Keratinocyte (primary cell): ENCODE results near the gene PGAM1. TPM values are rescaled to one million over a fixed set of nuclear protein-coding genes. Genes with fewer than 3 reads are reported as not detected.

Experiments
- DNase-seq: peaks from one replicate; pipeline ENCODE4 v3.0.0-alpha.2; 2011; ENCODE audit warnings: low read depth, missing footprints, low spot score
- FAIRE-seq: peaks from 2 replicates; lab custom pipeline; 2011; peaks lifted over from hg19 to GRCh38; lab: Jason Lieb, UNC
- H2AFZ ChIP-seq: 2 replicates; pipeline ENCODE4 v1.6.0; 2012; ENCODE audit warnings: low read length, control low read depth, inconsistent platforms; ENCODE audit not compliant: control insufficient read depth
- H3K27ac ChIP-seq: 2 replicates; pipeline ENCODE4 v1.5.1; 2011; ENCODE audit warnings: low read length; ENCODE audit not compliant: control insufficient read depth, insufficient read depth
- H3K27me3 ChIP-seq: 3 replicates; pipeline ENCODE4 v1.6.0; 2011; ENCODE audit warnings: low read length; ENCODE audit not compliant: control insufficient read depth, insufficient read depth; ENCODE audit errors: extremely low read depth
- H3K36me3 ChIP-seq, 2 experiments: 2 replicates in 1 of 2; 3 replicates in 1 of 2; pipeline ENCODE4 v1.5.1; 2011; ENCODE audit warnings: low read length in 2 of 2, mild to moderate bottlenecking in 1 of 2; ENCODE audit not compliant: control insufficient read depth in 2 of 2, insufficient read depth in 2 of 2; ENCODE audit errors: extremely low read depth in 1 of 2
- H3K4me1 ChIP-seq: 3 replicates; pipeline ENCODE4 v1.5.1; 2011; ENCODE audit warnings: low read length; ENCODE audit not compliant: control insufficient read depth, insufficient read depth; ENCODE audit errors: extremely low read depth
- H3K4me2 ChIP-seq: 3 replicates; pipeline ENCODE4 v1.6.0; 2011; ENCODE audit warnings: low read depth, low read length; ENCODE audit not compliant: control insufficient read depth, insufficient read depth; ENCODE audit errors: extremely low read depth
- H3K4me3 ChIP-seq, 3 experiments: fragments of 200-600 bp in 1 of 3; sonication (generic) in 1 of 3; 2 replicates in 2 of 3; 3 replicates in 1 of 3; pipeline ENCODE4 v1.5.1; 2011 to 2016; ENCODE audit warnings: low read length in 3 of 3, mild to moderate bottlenecking in 3 of 3, control low read depth in 2 of 3, inconsistent platforms in 1 of 3, low read depth in 1 of 3, mixed read lengths in 1 of 3, mixed run types in 1 of 3, moderate library complexity in 1 of 3; ENCODE audit not compliant: control insufficient read depth in 2 of 3, insufficient read depth in 2 of 3; ENCODE audit errors: extremely low read depth in 1 of 3
- H3K79me2 ChIP-seq: 2 replicates; pipeline ENCODE4 v1.6.0; 2012; ENCODE audit warnings: low read length; ENCODE audit not compliant: control insufficient read depth, insufficient read depth
- H3K9ac ChIP-seq: 3 replicates; pipeline ENCODE4 v1.6.0; 2011; ENCODE audit warnings: low read length; ENCODE audit not compliant: control insufficient read depth, insufficient read depth; ENCODE audit errors: extremely low read depth
- H3K9me1 ChIP-seq: 3 replicates; pipeline ENCODE4 v1.6.0; 2011; ENCODE audit warnings: low read length; ENCODE audit not compliant: control insufficient read depth, insufficient read depth; ENCODE audit errors: extremely low read depth
- H3K9me3 ChIP-seq: 2 replicates; pipeline ENCODE4 v1.5.1; 2012; ENCODE audit warnings: low read depth, low read length; ENCODE audit not compliant: control insufficient read depth
- H4K20me1 ChIP-seq: 3 replicates; pipeline ENCODE4 v1.6.0; 2011; ENCODE audit warnings: low read length; ENCODE audit not compliant: control insufficient read depth, insufficient read depth; ENCODE audit errors: extremely low read depth
- EZH2 ChIP-seq: IDR thresholded peaks from one replicate; pipeline ENCODE4 v1.6.1; 2012; ENCODE audit warnings: inconsistent platforms, mild to moderate bottlenecking, low read length, moderate library complexity
- dilution Hi-C: fragments of 300-500 bp; cut with MboI; formaldehyde crosslinking; loops from one replicate; pipeline ENCODE4 v1.7.0; 2020; ENCODE audit warnings: low sequenced_read_pairs; ENCODE audit not compliant: extremely low pct_ligation_motif_present
- polyA plus RNA-seq, 5 experiments: library from polyadenylated mRNA; depleted of rRNA in 3 of 5; stranded (reverse) in 3 of 5; stranded (forward) in 1 of 5; unstranded in 1 of 5; fragments of >200 nt; gene quantifications; 1 replicate in 1 of 5; 2 replicates in 3 of 5; 3 replicates in 1 of 5; pipeline versions ENCODE4 v1.2.1 to v1.2.3, GENCODE V29; 2011 to 2012; ENCODE audit warnings: missing spikeins in 2 of 5, low read depth in 1 of 5, low replicate concordance in 1 of 5
- TF ChIP-seq, protein P1 (sequence below), 3 experiments: IDR thresholded peaks in 1 of 3; conservative IDR thresholded peaks in 1 of 3; optimal IDR thresholded peaks in 1 of 3; 2 replicates in 2 of 3; 3 replicates in 1 of 3; pipeline versions ENCODE3 to v1.5.1; 2011; ENCODE audit warnings: low read length in 3 of 3, mild to moderate bottlenecking in 3 of 3, moderate library complexity in 2 of 3, control low read depth in 1 of 3, inconsistent platforms in 1 of 3; ENCODE audit not compliant: insufficient read depth in 2 of 3; ENCODE audit errors: extremely low read depth in 1 of 3

PGAM1 gene
- polyA plus RNA-seq, 1 donor (not counting 4 experiments of a cell fraction or from before 2014, with no cell fraction given) = 624 TPM

DNA sequence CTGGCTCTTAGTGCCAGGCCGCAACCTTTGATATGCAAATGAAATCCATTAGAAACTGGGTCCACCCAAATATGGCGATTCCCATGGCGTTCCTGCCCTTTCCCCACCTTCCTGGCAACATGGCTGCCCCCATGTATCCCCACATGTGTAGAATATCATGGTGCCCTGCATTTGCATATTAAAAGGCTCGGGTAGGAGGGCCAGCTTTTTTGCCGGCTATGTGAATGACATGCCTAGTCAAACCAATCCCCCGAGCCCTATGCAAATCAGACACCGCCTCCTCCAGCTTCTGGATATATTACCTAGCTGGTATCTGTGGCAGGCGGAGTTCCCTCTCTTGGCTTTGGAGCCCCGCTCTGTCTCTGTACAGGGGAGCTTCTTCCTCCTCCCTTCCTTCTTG, 53.9 kb downstream of the PGAM1 start:
- H3K36me3 ChIP-seq = peaks cover 21 to 42% of the 10 kb centered on the region in 2 experiments
- peaks cover 43% of the 10 kb centered on the region for H3K4me1 ChIP-seq
- H3K79me2 ChIP-seq = peaks cover 36% of the 10 kb centered on the region
- TF ChIP-seq, protein P1, sequence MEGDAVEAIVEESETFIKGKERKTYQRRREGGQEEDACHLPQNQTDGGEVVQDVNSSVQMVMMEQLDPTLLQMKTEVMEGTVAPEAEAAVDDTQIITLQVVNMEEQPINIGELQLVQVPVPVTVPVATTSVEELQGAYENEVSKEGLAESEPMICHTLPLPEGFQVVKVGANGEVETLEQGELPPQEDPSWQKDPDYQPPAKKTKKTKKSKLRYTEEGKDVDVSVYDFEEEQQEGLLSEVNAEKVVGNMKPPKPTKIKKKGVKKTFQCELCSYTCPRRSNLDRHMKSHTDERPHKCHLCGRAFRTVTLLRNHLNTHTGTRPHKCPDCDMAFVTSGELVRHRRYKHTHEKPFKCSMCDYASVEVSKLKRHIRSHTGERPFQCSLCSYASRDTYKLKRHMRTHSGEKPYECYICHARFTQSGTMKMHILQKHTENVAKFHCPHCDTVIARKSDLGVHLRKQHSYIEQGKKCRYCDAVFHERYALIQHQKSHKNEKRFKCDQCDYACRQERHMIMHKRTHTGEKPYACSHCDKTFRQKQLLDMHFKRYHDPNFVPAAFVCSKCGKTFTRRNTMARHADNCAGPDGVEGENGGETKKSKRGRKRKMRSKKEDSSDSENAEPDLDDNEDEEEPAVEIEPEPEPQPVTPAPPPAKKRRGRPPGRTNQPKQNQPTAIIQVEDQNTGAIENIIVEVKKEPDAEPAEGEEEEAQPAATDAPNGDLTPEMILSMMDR (optimal IDR thresholded peaks at IDR 0.05 in 1 of 3, IDR thresholded peaks at IDR 0.05 in 1 of 3, conservative IDR thresholded peaks at IDR 0.05 in 1 of 3; ENCODE audit: extremely low read depth in 1 of 3, insufficient read depth in 2 of 3, low read length in 3 of 3) = no peak
- no peak for TF ChIP-seq EZH2
- H3K27me3 ChIP-seq = no peaks in the 10 kb centered on the region
- H3K9me3 ChIP-seq = no peaks in the 10 kb centered on the region
- dilution Hi-C loops = no loop called here
- no peaks in the 10 kb centered on the region for H4K20me1 ChIP-seq
- H3K4me2 ChIP-seq = peak overlapping the region; percentile 43
- FAIRE-seq (peak; percentile 17), DNase-seq (no peak)
- H3K9ac ChIP-seq = no peak overlapping the region
- no peaks in the 10 kb centered on the region for H3K9me1 ChIP-seq
- H3K27ac ChIP-seq = peak overlapping the region; percentile 76
- no peak overlapping the region for H2AFZ ChIP-seq
- no peak overlapping the region for H3K4me3 ChIP-seq

DNA sequence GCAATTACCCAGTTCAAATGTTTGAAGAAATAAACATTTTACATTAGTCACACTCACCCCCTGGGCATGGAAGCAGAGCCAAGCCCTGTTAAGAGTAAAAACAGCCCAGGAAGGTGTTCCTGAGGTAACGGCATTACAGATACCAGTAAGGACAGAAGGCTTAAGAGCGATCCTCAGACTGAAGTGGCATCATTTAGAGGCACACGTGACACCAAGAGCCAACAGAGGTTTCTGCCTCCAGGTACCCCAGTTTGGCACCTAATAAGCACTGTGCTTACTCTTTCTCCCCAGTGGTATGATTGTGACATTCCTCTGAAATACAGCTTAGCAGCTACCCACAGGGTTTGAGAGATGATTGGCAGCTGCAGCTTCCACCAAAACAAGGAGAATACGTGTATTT, 55.1 kb downstream of the PGAM1 start:
- DNase-seq (peak; percentile 55), FAIRE-seq (peak; percentile 75)
- H4K20me1 ChIP-seq = no peaks in the 10 kb centered on the region
- H3K9ac ChIP-seq = peak overlapping the region; percentile 47
- dilution Hi-C loops = no loop called here
- peak overlapping the region; percentile 71 for H3K4me2 ChIP-seq
- H3K36me3 ChIP-seq = peaks cover 21 to 42% of the 10 kb centered on the region in 2 experiments
- no peaks in the 10 kb centered on the region for H3K9me1 ChIP-seq
- peaks cover 40% of the 10 kb centered on the region for H3K4me1 ChIP-seq
- H3K27ac ChIP-seq = peak overlapping the region; percentile 76
- H3K9me3 ChIP-seq = no peaks in the 10 kb centered on the region
- peaks cover 45% of the 10 kb centered on the region for H3K79me2 ChIP-seq
- no peak for TF ChIP-seq EZH2
- TF ChIP-seq, protein P1 (optimal IDR thresholded peaks at IDR 0.05 in 1 of 3, IDR thresholded peaks at IDR 0.05 in 1 of 3, conservative IDR thresholded peaks at IDR 0.05 in 1 of 3; ENCODE audit: extremely low read depth in 1 of 3, insufficient read depth in 2 of 3, low read length in 3 of 3) = no peak
- no peaks in the 10 kb centered on the region for H3K27me3 ChIP-seq
- H3K4me3 ChIP-seq = no peak overlapping the region
- H2AFZ ChIP-seq = no peak overlapping the region
